Heart right ventricle (tissue), 16 donors: ENCODE results near the gene TTC23. TPM values are rescaled to one million over a fixed set of nuclear protein-coding genes. Genes with fewer than 3 reads are reported as not detected.
"Not testable (repeated sequence)": the region's sequence is repeated elsewhere in the genome, so short reads cannot be mapped to it uniquely, and the experiment has no call there.

Experiments used
- ATAC-seq, 8 donors: fragments of 200-7000 bp; cut with Tn5 transposase; one replicate each; pipeline ENCODE4 v1.9.1; 2020; ENCODE audit warnings: mild to moderate bottlenecking in 8 of 8, moderate library complexity in 8 of 8, moderate number of reproducible peaks in 1 of 8
- DNase-seq, 2 donors: peaks; one replicate each; pipeline ENCODE4 v3.0.0-alpha.2; 2020
- H3K27ac ChIP-seq, 10 donors: fragments of 200-600 bp; sonication (generic) in 2 of 10; one replicate each; pipeline versions ENCODE4 v1.5.0 to v1.8.0; 2020 to 2022; ENCODE audit warnings: mild to moderate bottlenecking in 3 of 10
- H3K27me3 ChIP-seq, 7 donors: fragments of 200-600 bp; one replicate each; pipeline ENCODE4 v1.8.0; 2021 to 2022; ENCODE audit warnings: mild to moderate bottlenecking in 2 of 7
- H3K36me3 ChIP-seq, 9 donors: fragments of 200-600 bp; sonication (generic) in 1 of 9; one replicate each; pipeline versions ENCODE4 v1.5.0 to v1.8.0; 2020 to 2022; ENCODE audit warnings: mild to moderate bottlenecking in 2 of 9
- H3K4me1 ChIP-seq, 9 donors: fragments of 200-600 bp; sonication (generic) in 1 of 9; one replicate each; pipeline versions ENCODE4 v1.5.0 to v1.8.0; 2020 to 2022; ENCODE audit warnings: mild to moderate bottlenecking in 4 of 9
- H3K4me3 ChIP-seq, 10 donors: fragments of 200-600 bp; sonication (generic) in 2 of 10; one replicate each; pipeline versions ENCODE4 v1.5.0 to v1.8.0; 2020 to 2022; ENCODE audit warnings: mild to moderate bottlenecking in 7 of 10, moderate library complexity in 2 of 10
- H3K9me3 ChIP-seq, 11 donors: fragments of 200-600 bp in 10 of 11; sonication (generic) in 2 of 11; one replicate each; pipeline versions ENCODE4 v1.5.0 to v1.8.0; 2013 to 2022; ENCODE audit warnings: mild to moderate bottlenecking in 2 of 11, control low read depth in 1 of 11, moderate library complexity in 1 of 11
- CTCF ChIP-seq, 9 donors: fragments of 200-600 bp; sonication (generic) in 2 of 9; IDR thresholded peaks; one replicate each; pipeline versions ENCODE4 v1.5.0 to v1.8.0; 2021 to 2022; ENCODE audit warnings: antibody characterized with exemption in 9 of 9, mild to moderate bottlenecking in 5 of 9, moderate library complexity in 1 of 9
- WGBS, 2 donors: extraction: QIAGEN DNeasy Blood & Tissue Kit; methylation state at CpG; one replicate each; pipeline ENCODE4 v1.1.7; 2013; ENCODE audit warnings: inconsistent platforms in 1 of 2; 5-methylcytosine and 5-hydroxymethylcytosine counted together
- intact Hi-C, 10 donors: fragments of 100-400 bp; cut with DNase I; formaldehyde crosslinking; loops; one replicate each; pipeline versions ENCODE4 v1.11.1 to v1.14.2; 2022
- polyA plus RNA-seq, 2 donors: library from polyadenylated mRNA; stranded (reverse); fragments of 200-250 nt; gene quantifications; one replicate each; pipeline ENCODE4 v1.2.3, GENCODE V29; 2013
- total RNA-seq, 10 donors: library from RNA; stranded (reverse); fragmentation: NEBNext Ultra II Directional in 3 of 10; extraction: Animal tissue kit (Norgen Biotek cat#: 25700) in 3 of 10; gene quantifications; one replicate each; pipeline versions ENCODE4 v1.2.1 to v1.2.4, GENCODE V29; 2021 to 2023
- donor health status: Arrhythmogenic right ventricular cardiomyopathy.
- donor health status: ischemic (EF 13 %, LVEDD 7.1; RV severe dilation, severe dysfunction).
- donor health status: healthy with polysubstance abuse.
- donor health status: DM: no; HTN: yes; CAD: no.
- donor health status: DM: no; HTN: no; CAD: no.
- donor health status: ischemic (EF 25% LVEDD 6.9; RV normal size, moderate dysfunction).
- donor health status: ischemic (EF 25% LVEDD 5.7; RV mildly dilated, moderate dysfunction).
- donor health status: healthy.
- donor health status: DM: yes; HTN: yes; CAD: no.
- donor health status: Ischemic cardiomyopathy.
- donor health status: ischemic (EF 35%, LVEDD 5.7; RV mildly dilated, moderate dysfunction).
- donor health status: nonischemic (EF 11% LVEDD 7.7; RV severe dilation, severe dysfunction).
- donor health status: DM: yes; HTN: yes; CAD: no.
- donor health status: PGD.
- donor health status: ischemic (EF 29% LVEDD 5.4; RV normal size, mild dysfunction).
- donor health status: nonischemic (EF 23%, LVEDD 6.1; RV moderate dilation, normal function).

TTC23 gene
- total and polyA plus RNA-seq, 12 donors: 6.0 to 16.9 (median 10.9) TPM

- H3K4me1 ChIP-seq: peaks cover 0 to 33% (median 14%) of the 10 kb centered on the region in 9 donors
- no peaks in the 10 kb centered on the region for H3K9me3 ChIP-seq
- ATAC-seq: no peak
- no peaks in the 10 kb centered on the region for H3K27me3 ChIP-seq
- DNase-seq: no peak
- H3K27ac ChIP-seq: no peak overlapping the region
- 96 to 99% methylated on average over 4 of the region's 4 CpGs for WGBS, 2 donors
- H3K4me3 ChIP-seq: no peak overlapping the region
- TF ChIP-seq CTCF (IDR thresholded peaks at IDR 0.05): no peak
- intact Hi-C loops: no loop called here
- peaks cover 0 to 39% (median 4%) of the 10 kb centered on the region in 9 donors for H3K36me3 ChIP-seq
These were observed 5.1 kb downstream of the TTC23 start for GRCh38 chr15:99244306-99244705.

GRCh38 chr15:99241752-99242151 is 7.6 kb downstream of the TTC23 start:
- no peak for ATAC-seq
- intact Hi-C loops: no loop called here
- 90% methylated on average over 9 of the region's 9 CpGs for WGBS, 2 donors
- Histone ChIP-seq H3K27me3 (no peaks in the 10 kb centered on the region), H3K4me1 (peaks cover 0 to 14% (median 0%) of the 10 kb centered on the region in 9 donors), H3K36me3 (peaks cover 0 to 58% (median 4%) of the 10 kb centered on the region in 9 donors), H3K9me3 (no peaks in the 10 kb centered on the region), H3K27ac (no peak overlapping the region), H3K4me3 (no peak overlapping the region)
- no peak for DNase-seq
- TF ChIP-seq CTCF (IDR thresholded peaks at IDR 0.05): no peak

- Histone ChIP-seq H3K4me1 (peaks cover 0 to 8% (median 0%) of the 10 kb centered on the region in 9 donors), H3K27me3 (no peaks in the 10 kb centered on the region), H3K27ac (no peak overlapping the region), H3K9me3 (no peaks in the 10 kb centered on the region), H3K36me3 (peaks cover 0 to 68% (median 4%) of the 10 kb centered on the region in 9 donors), H3K4me3 (no peak overlapping the region)
- intact Hi-C loops: no loop called here
- TF ChIP-seq CTCF (IDR thresholded peaks at IDR 0.05): no peak
- DNase-seq (no peak), ATAC-seq (no peak)
- 84 to 90% methylated on average over 1 of the region's 1 CpG for WGBS, 2 donors
These were observed 9.7 kb downstream of the TTC23 start for GRCh38 chr15:99239545-99240198.

- H3K27me3 ChIP-seq: no peaks in the 10 kb centered on the region
- no peak for TF ChIP-seq CTCF (IDR thresholded peaks at IDR 0.05)
- H3K36me3 ChIP-seq: peaks cover 0 to 64% (median 4%) of the 10 kb centered on the region in 9 donors
- H3K4me1 ChIP-seq: peaks cover 0 to 8% (median 0%) of the 10 kb centered on the region in 9 donors
- no peak for ATAC-seq
- no peak for DNase-seq
- H3K4me3 ChIP-seq: no peak overlapping the region
- intact Hi-C loops: no loop called here
- H3K27ac ChIP-seq: no peak overlapping the region
- WGBS, 2 donors: 95 to 99% methylated on average over 3 of the region's 3 CpGs
- no peaks in the 10 kb centered on the region for H3K9me3 ChIP-seq
These were observed 10.5 kb downstream of the TTC23 start for GRCh38 chr15:99238849-99239248.

- H3K27me3 ChIP-seq, intact Hi-C loops, H3K4me3 ChIP-seq, H3K4me1 ChIP-seq, H3K9me3 ChIP-seq, H3K27ac ChIP-seq, DNase-seq, ATAC-seq: not testable (repeated sequence)
- 97 to 99% methylated on average over 6 of the region's 6 CpGs for WGBS, 2 donors
- peaks cover 0 to 49% (median 3%) of the 10 kb centered on the region in 9 donors for H3K36me3 ChIP-seq
These were observed 15.2 kb downstream of the TTC23 start for GRCh38 chr15:99234160-99234559.
